ENCODE data around the gene CLIC3.

The CLIC3 gene

GRCh38 chr9:136956604-136957003 lies 39.8 kb downstream of the CLIC3 start:
- H3K4me3 ChIP-seq (replicated peaks in 1 of 2; ENCODE audit: low read depth in 2 of 2, low read length in 2 of 2): no peak overlapping the region
- no peak for TF ChIP-seq CTCF (IDR thresholded peaks at IDR 0.05; ENCODE audit: low read depth, low read length)
- DNase-seq (ENCODE audit: low read depth in 2 of 2): no peak

GRCh38 chr9:136955943-136956335 lies 40.4 kb downstream of the CLIC3 start:
- TF ChIP-seq CTCF (IDR thresholded peaks at IDR 0.05; ENCODE audit: low read depth, low read length): no peak
- H3K4me3 ChIP-seq (replicated peaks in 1 of 2; ENCODE audit: low read depth in 2 of 2, low read length in 2 of 2): no peak overlapping the region

GRCh38 chr9:136955202-136955942 lies 41.0 kb downstream of the CLIC3 start:
- H3K4me3 ChIP-seq (replicated peaks in 1 of 2; ENCODE audit: low read depth in 2 of 2, low read length in 2 of 2): no peak overlapping the region
- TF ChIP-seq CTCF (IDR thresholded peaks at IDR 0.05; ENCODE audit: low read depth, low read length): no peak

More at GRCh38 chr9:136955943-136956335, 40.4 kb downstream of the CLIC3 start:
- DNase-seq (ENCODE audit: low read depth in 2 of 2): no peak

GRCh38 chr9:136954270-136955083 lies 41.9 kb downstream of the CLIC3 start:
- TF ChIP-seq CTCF (IDR thresholded peaks at IDR 0.05; ENCODE audit: low read depth, low read length): no peak
- DNase-seq (ENCODE audit: low read depth in 2 of 2): no peak
- H3K4me3 ChIP-seq (replicated peaks in 1 of 2; ENCODE audit: low read depth in 2 of 2, low read length in 2 of 2): no peak overlapping the region

More at GRCh38 chr9:136955202-136955942, 41.0 kb downstream of the CLIC3 start:
- DNase-seq (ENCODE audit: low read depth in 2 of 2): no peak

- H3K4me3 ChIP-seq (replicated peaks in 1 of 2; ENCODE audit: low read depth in 2 of 2, low read length in 2 of 2): no peak overlapping the region
- TF ChIP-seq CTCF (IDR thresholded peaks at IDR 0.05; ENCODE audit: low read depth, low read length): no peak
- DNase-seq (ENCODE audit: low read depth in 2 of 2): no peak
These were observed 42.5 kb downstream of the CLIC3 start for GRCh38 chr9:136953771-136954269.

GRCh38 chr9:136952876-136953770 lies 43.2 kb downstream of the CLIC3 start:
- no peak for TF ChIP-seq CTCF (IDR thresholded peaks at IDR 0.05; ENCODE audit: low read depth, low read length)
- H3K4me3 ChIP-seq (replicated peaks in 1 of 2; ENCODE audit: low read depth in 2 of 2, low read length in 2 of 2): no peak overlapping the region
- DNase-seq (ENCODE audit: low read depth in 2 of 2): no peak

Data from cardiac fibroblast (primary cell).